Neural cell (in vitro differentiated cells): ENCODE measurements around the gene IDS. TPM values are rescaled to one million over a fixed set of nuclear protein-coding genes. Genes with fewer than 3 reads are reported as not detected.

Experiments used
- H2AFZ ChIP-seq: fragments of 200-600, 300-800 bp; sonication (generic), shearing (Covaris generic); 2 replicates; pipeline ENCODE4 v1.6.0; 2014; ENCODE audit warnings: low read depth, mild to moderate bottlenecking, antibody characterized with exemption, low read length, moderate library complexity
- H3F3A ChIP-seq: fragments of 200-600 bp; shearing (Covaris generic); 2 replicates; pipeline ENCODE4 v1.6.1; 2016; ENCODE audit warnings: mild to moderate bottlenecking, moderate library complexity, mixed read lengths, antibody characterized with exemption, low read length; ENCODE audit not compliant: insufficient read depth, poor library complexity, severe bottlenecking
- H3K27ac ChIP-seq: fragments of 200-600, 300-800 bp; sonication (generic), shearing (Covaris generic); 2 replicates; pipeline ENCODE4 v1.5.1; 2014; ENCODE audit warnings: mild to moderate bottlenecking, low read length, moderate library complexity
- H3K27me3 ChIP-seq: fragments of 300-800, 200-600 bp; sonication (generic), shearing (Covaris generic); 2 replicates; pipeline ENCODE4 v1.6.0; 2014; ENCODE audit warnings: mild to moderate bottlenecking, low read depth, low read length, moderate library complexity; ENCODE audit not compliant: insufficient read depth
- H3K36me3 ChIP-seq: fragments of 300-800, 200-600 bp; sonication (generic), shearing (Covaris generic); 2 replicates; pipeline ENCODE4 v1.5.1; 2014; ENCODE audit warnings: mild to moderate bottlenecking, antibody characterized with exemption, low read length, moderate library complexity; ENCODE audit not compliant: insufficient read depth
- H3K4me2 ChIP-seq: fragments of 300-800, 200-600 bp; sonication (generic), shearing (Covaris generic); 2 replicates; pipeline ENCODE4 v1.6.0; 2014; ENCODE audit warnings: mild to moderate bottlenecking, low read length
- H3K4me3 ChIP-seq: fragments of 300-800, 200-600 bp; sonication (generic), shearing (Covaris generic); 2 replicates; pipeline ENCODE4 v1.5.1; 2014; ENCODE audit warnings: mild to moderate bottlenecking, low read length, moderate library complexity
- H3K79me2 ChIP-seq: fragments of 200-600 bp; shearing (Covaris generic); replicated peaks from 2 replicates; pipeline ENCODE4 v1.6.0; 2014; ENCODE audit warnings: mild to moderate bottlenecking, low read length, moderate library complexity; ENCODE audit not compliant: insufficient read depth
- H3K9ac ChIP-seq: fragments of 300-800, 200-600 bp; sonication (generic), shearing (Covaris generic); 2 replicates; pipeline ENCODE4 v1.6.1; 2016; ENCODE audit warnings: mild to moderate bottlenecking, low read length, mixed read lengths
- H3K9me2 ChIP-seq: fragments of 200-600 bp; shearing (Covaris generic); 2 replicates; pipeline ENCODE4 v1.6.1; 2016; ENCODE audit warnings: mild to moderate bottlenecking, low read length, mixed read lengths; ENCODE audit not compliant: insufficient read depth
- H3K9me3 ChIP-seq: fragments of 200-600, 300-800 bp; sonication (generic), shearing (Covaris generic); 2 replicates; pipeline ENCODE4 v1.6.1; 2016; ENCODE audit warnings: mild to moderate bottlenecking, mixed run types, low read length, moderate library complexity, mixed read lengths
- H4K20me1 ChIP-seq: fragments of 200-600 bp; shearing (Covaris generic); 2 replicates; pipeline ENCODE4 v1.6.1; 2016; ENCODE audit warnings: mild to moderate bottlenecking, mixed run types; ENCODE audit not compliant: insufficient read depth
- EP300 ChIP-seq: fragments of 450-650 bp; conservative IDR thresholded peaks from 2 replicates; pipeline ENCODE4 v1.6.1; 2014; ENCODE audit warnings: antibody characterized with exemption, mild to moderate bottlenecking, moderate library complexity; ENCODE audit not compliant: poor library complexity, severe bottlenecking
- EZH2 ChIP-seq: fragments of 200-600, 300-800 bp; shearing (Covaris generic), sonication (generic); IDR thresholded peaks from 2 replicates; pipeline ENCODE4 v1.6.1; 2014; ENCODE audit warnings: antibody characterized with exemption, low read length, borderline replicate concordance, mild to moderate bottlenecking; ENCODE audit not compliant: insufficient read depth, poor library complexity, severe bottlenecking
- MXI1 ChIP-seq: fragments of 450-650 bp; conservative IDR thresholded peaks from 2 replicates; pipeline ENCODE4 v1.6.1; 2014; ENCODE audit warnings: antibody characterized with exemption, mild to moderate bottlenecking; ENCODE audit not compliant: poor library complexity, severe bottlenecking
- POLR2AphosphoS5 ChIP-seq: IDR thresholded peaks from 2 replicates; pipeline ENCODE4 v1.6.1; 2012
- RAD21 ChIP-seq: fragments of 450-650 bp; conservative IDR thresholded peaks from 2 replicates; pipeline ENCODE4 v1.6.1; 2014; ENCODE audit warnings: antibody characterized with exemption, mild to moderate bottlenecking, moderate library complexity
- SMC3 ChIP-seq: fragments of 450-650 bp; conservative IDR thresholded peaks from 2 replicates; pipeline ENCODE4 v1.6.1; 2014; ENCODE audit warnings: antibody characterized with exemption, mild to moderate bottlenecking, moderate library complexity; ENCODE audit not compliant: poor library complexity
- TAF1 ChIP-seq: IDR thresholded peaks from 2 replicates; pipeline ENCODE4 v1.6.1; 2012; ENCODE audit warnings: low read depth
- polyA plus RNA-seq: library from polyadenylated mRNA; depleted of rRNA; stranded (reverse); fragments of >200 nt; gene quantifications from 2 replicates; pipeline ENCODE4 v1.2.3, GENCODE V29; 2014
- TF ChIP-seq, protein P1 (sequence below): fragments of 450-650 bp; IDR thresholded peaks from 2 replicates; pipeline ENCODE4 v1.5.1; 2014; ENCODE audit warnings: antibody characterized with exemption, mild to moderate bottlenecking, moderate library complexity; ENCODE audit not compliant: poor library complexity, severe bottlenecking
- TF ChIP-seq, protein P2 (sequence below): IDR thresholded peaks from 2 replicates; pipeline ENCODE4 v1.6.1; 2012; ENCODE audit warnings: borderline replicate concordance

Gene IDS
- polyA plus RNA-seq, 1 donor from 2014 or later: 52.0 TPM

GRCh38 chrX:149540131-149540620, 35.1 kb upstream of the IDS start:
- H2AFZ ChIP-seq: peak overlapping the region; percentile 33
- peak overlapping the region; percentile 79 for H3K9ac ChIP-seq

DNA sequence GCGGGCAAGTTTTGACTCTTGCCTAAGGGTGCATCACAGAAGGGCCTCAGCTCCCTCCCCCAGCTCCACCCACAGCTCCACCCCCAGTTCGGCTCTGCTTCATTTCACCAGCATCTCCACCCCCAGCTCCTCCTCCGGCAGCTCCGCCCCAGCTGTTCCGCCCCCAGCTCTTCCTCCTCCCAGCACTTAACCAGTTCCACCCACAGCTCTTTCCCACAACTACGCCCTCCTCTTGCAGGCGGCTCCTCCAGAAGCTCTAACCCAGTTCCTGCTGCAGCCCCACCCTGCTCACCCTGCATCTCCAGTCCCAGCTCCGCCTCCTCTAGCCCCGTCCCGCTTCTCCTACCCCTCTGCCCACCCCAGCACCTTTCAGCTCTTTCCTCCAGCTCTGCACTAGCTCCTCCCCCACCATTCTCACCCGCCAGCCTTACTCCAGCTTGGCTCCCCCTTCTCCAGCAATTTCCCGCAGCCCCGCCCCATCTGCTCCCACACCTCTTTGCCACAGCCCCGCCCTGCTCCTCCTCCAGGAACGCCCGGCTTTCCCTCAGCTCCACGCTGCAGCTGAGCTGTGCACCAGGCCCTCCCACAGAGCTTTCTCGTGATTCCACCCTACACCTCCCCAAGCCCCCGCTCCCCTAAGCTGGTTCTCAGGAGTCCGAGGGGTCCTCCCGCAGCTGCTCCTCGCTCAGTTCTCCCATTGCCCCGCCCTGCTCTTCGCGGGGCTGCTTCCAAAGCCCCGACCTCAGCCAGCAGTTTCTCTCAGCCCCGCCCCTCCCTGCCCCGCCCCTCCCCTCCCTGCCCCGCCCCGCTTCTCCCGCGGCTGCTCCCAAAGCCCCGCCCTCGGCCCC, 34.4 kb upstream of the IDS start:
- Histone ChIP-seq H3K9ac (peak overlapping the region; percentile 62), H2AFZ (no peak overlapping the region)
- TF ChIP-seq MXI1 (no peak), RAD21 (no peak), EP300 (no peak), TAF1 (no peak), POLR2AphosphoS5 (no peak), SMC3 (no peak)
- TF ChIP-seq, protein P1, sequence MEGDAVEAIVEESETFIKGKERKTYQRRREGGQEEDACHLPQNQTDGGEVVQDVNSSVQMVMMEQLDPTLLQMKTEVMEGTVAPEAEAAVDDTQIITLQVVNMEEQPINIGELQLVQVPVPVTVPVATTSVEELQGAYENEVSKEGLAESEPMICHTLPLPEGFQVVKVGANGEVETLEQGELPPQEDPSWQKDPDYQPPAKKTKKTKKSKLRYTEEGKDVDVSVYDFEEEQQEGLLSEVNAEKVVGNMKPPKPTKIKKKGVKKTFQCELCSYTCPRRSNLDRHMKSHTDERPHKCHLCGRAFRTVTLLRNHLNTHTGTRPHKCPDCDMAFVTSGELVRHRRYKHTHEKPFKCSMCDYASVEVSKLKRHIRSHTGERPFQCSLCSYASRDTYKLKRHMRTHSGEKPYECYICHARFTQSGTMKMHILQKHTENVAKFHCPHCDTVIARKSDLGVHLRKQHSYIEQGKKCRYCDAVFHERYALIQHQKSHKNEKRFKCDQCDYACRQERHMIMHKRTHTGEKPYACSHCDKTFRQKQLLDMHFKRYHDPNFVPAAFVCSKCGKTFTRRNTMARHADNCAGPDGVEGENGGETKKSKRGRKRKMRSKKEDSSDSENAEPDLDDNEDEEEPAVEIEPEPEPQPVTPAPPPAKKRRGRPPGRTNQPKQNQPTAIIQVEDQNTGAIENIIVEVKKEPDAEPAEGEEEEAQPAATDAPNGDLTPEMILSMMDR: no peak
- TF ChIP-seq, protein P2, sequence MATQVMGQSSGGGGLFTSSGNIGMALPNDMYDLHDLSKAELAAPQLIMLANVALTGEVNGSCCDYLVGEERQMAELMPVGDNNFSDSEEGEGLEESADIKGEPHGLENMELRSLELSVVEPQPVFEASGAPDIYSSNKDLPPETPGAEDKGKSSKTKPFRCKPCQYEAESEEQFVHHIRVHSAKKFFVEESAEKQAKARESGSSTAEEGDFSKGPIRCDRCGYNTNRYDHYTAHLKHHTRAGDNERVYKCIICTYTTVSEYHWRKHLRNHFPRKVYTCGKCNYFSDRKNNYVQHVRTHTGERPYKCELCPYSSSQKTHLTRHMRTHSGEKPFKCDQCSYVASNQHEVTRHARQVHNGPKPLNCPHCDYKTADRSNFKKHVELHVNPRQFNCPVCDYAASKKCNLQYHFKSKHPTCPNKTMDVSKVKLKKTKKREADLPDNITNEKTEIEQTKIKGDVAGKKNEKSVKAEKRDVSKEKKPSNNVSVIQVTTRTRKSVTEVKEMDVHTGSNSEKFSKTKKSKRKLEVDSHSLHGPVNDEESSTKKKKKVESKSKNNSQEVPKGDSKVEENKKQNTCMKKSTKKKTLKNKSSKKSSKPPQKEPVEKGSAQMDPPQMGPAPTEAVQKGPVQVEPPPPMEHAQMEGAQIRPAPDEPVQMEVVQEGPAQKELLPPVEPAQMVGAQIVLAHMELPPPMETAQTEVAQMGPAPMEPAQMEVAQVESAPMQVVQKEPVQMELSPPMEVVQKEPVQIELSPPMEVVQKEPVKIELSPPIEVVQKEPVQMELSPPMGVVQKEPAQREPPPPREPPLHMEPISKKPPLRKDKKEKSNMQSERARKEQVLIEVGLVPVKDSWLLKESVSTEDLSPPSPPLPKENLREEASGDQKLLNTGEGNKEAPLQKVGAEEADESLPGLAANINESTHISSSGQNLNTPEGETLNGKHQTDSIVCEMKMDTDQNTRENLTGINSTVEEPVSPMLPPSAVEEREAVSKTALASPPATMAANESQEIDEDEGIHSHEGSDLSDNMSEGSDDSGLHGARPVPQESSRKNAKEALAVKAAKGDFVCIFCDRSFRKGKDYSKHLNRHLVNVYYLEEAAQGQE: no peak

More at GRCh38 chrX:149540131-149540620, 35.1 kb upstream of the IDS start:
- peak overlapping the region; percentile 86 for H3K4me3 ChIP-seq
- H3K79me2 ChIP-seq: no peaks in the 10 kb centered on the region
- H3K27me3 ChIP-seq: no peaks in the 10 kb centered on the region
- peak overlapping the region; percentile 92 for H3K27ac ChIP-seq
- H3K4me2 ChIP-seq: no peak overlapping the region
- H3F3A ChIP-seq: no peaks in the 10 kb centered on the region
- no peaks in the 10 kb centered on the region for H3K9me3 ChIP-seq
- H3K9me2 ChIP-seq: no peaks in the 10 kb centered on the region
- no peaks in the 10 kb centered on the region for H3K36me3 ChIP-seq
- TF ChIP-seq TAF1 (no peak), EP300 (no peak), RAD21 (no peak), SMC3 (no peak), EZH2 (no peak), MXI1 (no peak), POLR2AphosphoS5 (no peak)
- TF ChIP-seq, protein P1: no peak
- TF ChIP-seq, protein P2: no peak
- H4K20me1 ChIP-seq: no peaks in the 10 kb centered on the region

More for the DNA sequence above, 34.4 kb upstream of the IDS start:
- H3K36me3 ChIP-seq: no peaks in the 10 kb centered on the region
- peak overlapping the region; percentile 68 for H3K27ac ChIP-seq
- H3K27me3 ChIP-seq: no peaks in the 10 kb centered on the region
- no peaks in the 10 kb centered on the region for H3F3A ChIP-seq
- no peaks in the 10 kb centered on the region for H3K9me2 ChIP-seq
- no peaks in the 10 kb centered on the region for H3K79me2 ChIP-seq
- no peaks in the 10 kb centered on the region for H3K9me3 ChIP-seq
- peak overlapping the region; percentile 64 for H3K4me3 ChIP-seq
- no peaks in the 10 kb centered on the region for H4K20me1 ChIP-seq
- no peak overlapping the region for H3K4me2 ChIP-seq
